CD4-positive, alpha-beta T cell treated with Interleukin-6 for 4 hours (primary cell): ENCODE measurements around the gene ASCL2.

Source experiments
- DNase-seq: peaks from one replicate; pipeline ENCODE4 v3.0.0-alpha.2; 2020; ENCODE audit warnings: mixed read lengths

Gene ASCL2

DNA sequence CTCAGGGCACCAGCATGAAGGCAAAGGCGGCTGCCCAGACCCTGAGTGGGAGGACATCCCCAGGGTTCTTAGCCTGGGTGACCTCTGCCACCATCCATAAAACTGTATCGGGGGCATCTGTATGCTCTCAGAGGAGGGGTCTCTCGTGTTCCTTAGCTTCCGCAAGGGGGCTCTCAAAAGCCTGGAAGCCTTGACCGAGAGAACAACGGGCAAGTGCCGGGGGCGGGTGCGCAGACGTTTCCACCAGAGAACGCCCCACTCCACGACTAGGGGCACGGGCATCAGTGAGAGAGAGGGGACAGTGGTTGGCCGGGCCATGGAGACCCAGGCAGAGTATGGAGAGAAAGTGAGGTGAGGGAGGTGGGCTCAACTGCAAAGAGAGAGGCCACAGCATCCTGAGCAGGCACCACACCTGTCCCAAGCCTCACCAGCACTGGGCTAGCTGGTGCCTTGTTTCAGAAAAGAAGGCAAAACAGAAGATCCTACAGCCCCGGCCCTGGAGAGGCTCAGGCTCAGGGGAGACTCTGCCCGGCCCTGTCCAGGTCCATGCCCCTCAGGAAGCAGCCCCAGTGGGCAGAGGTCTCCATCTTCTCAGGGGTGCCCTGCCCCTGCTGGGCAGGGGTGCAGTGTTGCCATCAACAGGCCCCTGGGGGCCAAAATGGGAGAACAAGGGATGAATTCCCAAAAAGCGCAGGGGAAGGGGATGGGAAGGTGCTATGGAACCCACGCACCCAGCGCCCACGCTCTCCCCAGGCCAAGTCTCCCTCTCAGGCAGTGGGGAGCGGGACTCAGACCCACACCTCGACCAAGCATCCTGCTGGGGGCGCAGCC lies 37.3 kb upstream of the ASCL2 start:
- DNase-seq = no peak

GRCh38 chr11:2306877-2307500 lies 36.6 kb upstream of the ASCL2 start:
- DNase-seq = no peak

GRCh38 chr11:2306452-2306823 lies 36.0 kb upstream of the ASCL2 start:
- no peak for DNase-seq

DNA sequence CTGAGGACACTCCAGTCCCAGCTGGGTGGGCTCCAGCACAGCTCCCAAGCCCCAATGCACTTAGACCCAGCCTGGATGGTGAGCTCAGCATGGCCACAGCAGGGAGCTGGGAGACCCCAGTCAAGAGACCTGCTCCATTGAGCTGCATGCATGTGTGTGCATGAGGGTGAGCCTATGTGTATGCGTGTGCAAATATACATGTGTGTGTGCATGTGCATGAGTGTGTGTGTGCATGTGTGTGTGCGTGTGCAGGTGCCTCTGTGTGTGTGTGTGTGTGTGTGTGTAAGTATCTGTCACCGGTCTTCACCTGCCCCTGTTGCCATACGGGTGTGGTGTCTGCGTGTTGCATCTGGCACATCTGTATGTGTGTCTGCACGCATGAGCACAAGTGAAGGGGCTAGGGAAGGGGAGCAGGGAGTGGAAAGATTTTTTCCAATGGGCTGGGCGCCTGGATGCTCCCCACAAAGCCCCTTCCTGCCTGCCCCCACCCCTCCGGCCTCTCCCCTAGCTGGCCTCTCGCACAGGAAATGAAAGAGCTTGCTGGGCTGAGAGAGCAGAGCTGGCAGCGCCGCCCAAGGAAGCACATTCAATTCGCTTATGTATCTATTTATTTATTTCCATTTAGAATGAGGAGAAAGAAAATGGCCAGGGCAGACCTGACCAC lies 35.5 kb upstream of the ASCL2 start:
- peak; percentile 48 for DNase-seq

GRCh38 chr11:2305140-2305778 lies 34.9 kb upstream of the ASCL2 start:
- DNase-seq = peak; percentile 90

- DNase-seq = no peak
Measured at GRCh38 chr11:2304506-2305139, 34.2 kb upstream of the ASCL2 start.

- DNase-seq = no peak
Measured at GRCh38 chr11:2303627-2304505, 33.5 kb upstream of the ASCL2 start.

GRCh38 chr11:2302896-2303626 lies 32.7 kb upstream of the ASCL2 start:
- peak; percentile 37 for DNase-seq

GRCh38 chr11:2302306-2302895 lies 32.0 kb upstream of the ASCL2 start:
- DNase-seq = peak; percentile 46

GRCh38 chr11:2301631-2302305 lies 31.4 kb upstream of the ASCL2 start, which contains the start of the genes C11orf21 and TSPAN32:
TSS of gene C11orf21 (minus strand) at chr11:2301918. CDS start at chr11:2301808, 110 bp downstream.
TSS of gene TSPAN32 (plus strand) at chr11:2302013. CDS start at chr11:2302150, 137 bp downstream.
- peak; percentile 76 for DNase-seq

DNA sequence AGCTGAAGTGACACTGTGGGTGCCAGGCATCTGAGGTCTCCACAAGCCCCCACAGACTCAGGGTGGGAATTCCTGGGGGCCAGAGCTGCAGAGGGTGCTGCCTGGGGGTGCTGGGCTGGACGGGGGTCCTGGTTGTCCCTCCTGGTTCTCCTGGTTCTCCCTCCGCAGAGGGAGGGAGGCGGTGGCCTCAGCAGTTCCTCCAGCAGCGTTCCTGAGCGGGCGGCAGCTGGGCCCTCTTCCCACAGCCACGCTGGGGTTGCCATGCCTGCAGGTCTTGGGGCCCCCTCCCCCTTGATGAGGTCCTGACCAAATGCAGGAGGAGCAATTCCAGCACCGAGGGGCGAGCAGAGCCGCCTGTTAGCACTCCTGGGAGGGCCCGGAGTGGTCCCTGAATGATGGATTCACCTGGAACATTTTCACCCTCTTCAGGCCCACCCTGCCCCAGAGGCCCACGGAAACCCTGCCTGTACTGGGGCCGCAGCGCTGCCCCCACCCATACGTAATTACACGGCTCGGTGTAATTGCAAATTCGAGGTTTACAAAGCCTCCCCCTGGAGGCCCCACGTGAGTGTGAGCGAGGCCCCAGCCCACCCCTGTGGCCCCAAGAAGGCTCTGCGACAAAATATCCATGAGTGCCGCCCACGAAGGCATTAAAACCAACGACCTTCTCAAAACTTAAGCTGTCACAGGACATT lies 30.7 kb upstream of the ASCL2 start:
- DNase-seq = peak; percentile 24

GRCh38 chr11:2300290-2300935 lies 30.0 kb upstream of the ASCL2 start:
- DNase-seq = peak; percentile 28

DNA sequence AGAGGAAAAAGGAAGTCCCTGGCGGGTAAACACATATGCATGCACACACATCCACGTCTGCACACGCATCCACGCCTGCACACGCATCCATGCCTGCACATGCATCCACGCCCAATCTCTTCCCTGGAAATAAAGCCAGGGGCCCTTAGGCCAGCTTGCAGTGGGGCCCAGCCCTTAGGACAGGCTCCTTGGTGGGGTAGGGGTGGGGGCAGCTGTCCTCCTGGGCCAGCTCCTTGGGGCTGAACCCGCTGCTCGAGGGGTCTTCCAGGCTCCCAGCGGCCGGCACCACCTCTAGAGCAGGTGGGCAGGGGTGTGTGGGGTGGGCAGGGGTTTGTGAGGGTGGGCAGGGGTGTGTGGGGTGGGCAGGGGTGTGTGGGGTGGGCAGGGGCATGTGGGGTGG lies 29.4 kb upstream of the ASCL2 start:
- no peak for DNase-seq

GRCh38 chr11:2298795-2299761 lies 28.7 kb upstream of the ASCL2 start:
- peak; percentile 44 for DNase-seq

DNA sequence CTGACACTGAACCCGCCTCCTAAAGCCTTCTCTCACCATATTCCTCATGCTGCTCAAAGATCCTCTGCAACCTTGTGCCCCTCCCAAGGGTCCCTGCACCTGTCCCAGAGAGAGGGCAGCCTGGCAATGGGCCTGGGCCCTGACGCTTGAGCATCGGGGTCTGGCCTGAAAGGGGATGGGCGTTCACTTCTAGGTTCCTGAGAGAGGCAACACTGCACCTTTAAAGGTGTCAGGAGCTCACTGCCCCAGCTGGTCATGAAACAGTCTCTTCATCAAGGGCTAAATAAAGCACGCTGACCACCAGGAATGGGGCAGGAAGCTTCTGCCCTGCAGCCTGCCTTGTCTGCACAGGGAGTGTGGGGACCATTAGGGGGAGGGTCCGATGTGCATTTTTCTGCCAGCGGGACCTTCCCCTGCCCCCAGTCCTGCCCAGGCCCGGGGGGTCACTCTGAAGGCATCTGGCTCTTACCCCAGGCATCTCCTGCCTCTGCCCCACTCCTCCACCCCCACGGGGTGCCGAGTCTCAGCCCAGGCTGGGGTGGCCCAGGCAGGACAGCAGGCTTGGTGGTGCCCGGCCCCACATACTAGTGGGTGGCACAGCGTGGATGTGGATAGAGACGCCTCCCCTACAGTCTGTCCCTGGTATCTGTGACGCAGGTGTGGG lies 27.9 kb upstream of the ASCL2 start:
- DNase-seq = no peak

DNA sequence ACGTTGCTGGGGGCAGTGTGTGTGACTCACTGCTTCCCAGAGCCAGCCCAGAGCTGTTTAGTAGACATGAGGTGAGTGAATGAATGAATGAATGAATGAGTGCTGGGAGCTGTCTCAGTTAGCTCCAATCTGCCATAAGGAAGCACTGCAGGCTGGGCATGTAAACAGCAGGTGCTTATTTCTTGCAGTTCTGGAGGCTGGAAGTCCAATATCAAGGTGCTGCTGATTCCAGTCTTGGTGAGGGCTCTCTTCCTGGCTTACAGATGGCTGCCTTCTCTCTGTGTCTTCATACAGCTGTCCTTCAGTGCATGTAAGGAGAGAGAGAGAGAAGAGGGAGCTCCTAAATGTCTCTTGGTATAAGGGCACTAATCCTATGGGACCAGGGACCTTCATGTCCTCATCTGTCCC lies 27.2 kb upstream of the ASCL2 start:
- DNase-seq = no peak
